Esophagus squamous epithelium (tissue), 4 donors: ENCODE results near the gene SCNN1B.

Experiments used
- CTCF ChIP-seq, 6 experiments: fragments of 450-650 bp in 4 of 6; fragments of 200-600 bp in 2 of 6; sonication (generic) in 2 of 6; IDR thresholded peaks; one replicate each; pipeline ENCODE4 v1.5.1; 2016 to 2019; ENCODE audit warnings: antibody characterized with exemption in 6 of 6, mild to moderate bottlenecking in 4 of 6, moderate library complexity in 4 of 6
- POLR2A ChIP-seq, 4 donors: fragments of 450-650 bp; IDR thresholded peaks; one replicate each; pipeline ENCODE4 v1.6.1; 2017; ENCODE audit warnings: antibody characterized with exemption in 4 of 4, mild to moderate bottlenecking in 4 of 4, moderate library complexity in 3 of 4

GRCh38 chr16:23269248-23269953 lies 32.7 kb upstream of the SCNN1B start:
- TF ChIP-seq CTCF (IDR thresholded peaks at IDR 0.05) (no peak), POLR2A (IDR thresholded peaks at IDR 0.05) (no peak)
